Erythroblast (primary cell): ENCODE data around the gene CERS6.

Experiments
- DNase-seq, 2 experiments: peaks; one replicate each; lab custom pipeline; 2025; lab: John Stamatoyannopoulos, UW
- GATA1 ChIP-seq: IDR thresholded peaks from 2 replicates; pipeline ENCODE4 v1.6.1; 2011; ENCODE audit warnings: low read depth, mild to moderate bottlenecking, control low read depth, low read length, moderate library complexity
- POLR2A ChIP-seq: IDR thresholded peaks from 2 replicates; pipeline ENCODE4 v1.6.1; 2011; ENCODE audit warnings: mild to moderate bottlenecking, low read length

The CERS6 gene

DNA sequence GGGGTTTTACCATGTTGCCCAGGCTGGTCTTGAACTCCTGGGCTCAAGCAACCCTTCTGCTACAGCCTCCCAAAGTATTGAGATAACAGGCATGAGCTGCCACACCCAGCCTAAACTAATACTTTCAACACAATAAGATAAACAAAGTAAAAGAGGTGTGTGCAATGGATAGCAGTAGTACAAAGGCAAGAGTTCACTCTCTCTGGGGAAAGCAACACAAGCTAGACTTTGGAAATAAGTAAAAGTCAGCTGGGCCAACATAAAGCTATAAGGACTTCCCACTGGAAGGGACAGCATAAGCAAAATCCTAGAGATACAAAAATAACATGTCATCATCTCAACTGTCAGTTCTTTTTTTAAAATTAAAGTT is 341.2 kb downstream of the CERS6 start:
- TF ChIP-seq POLR2A (no peak), GATA1 (no peak)
- peak; percentile 27 to 60 for DNase-seq

DNA sequence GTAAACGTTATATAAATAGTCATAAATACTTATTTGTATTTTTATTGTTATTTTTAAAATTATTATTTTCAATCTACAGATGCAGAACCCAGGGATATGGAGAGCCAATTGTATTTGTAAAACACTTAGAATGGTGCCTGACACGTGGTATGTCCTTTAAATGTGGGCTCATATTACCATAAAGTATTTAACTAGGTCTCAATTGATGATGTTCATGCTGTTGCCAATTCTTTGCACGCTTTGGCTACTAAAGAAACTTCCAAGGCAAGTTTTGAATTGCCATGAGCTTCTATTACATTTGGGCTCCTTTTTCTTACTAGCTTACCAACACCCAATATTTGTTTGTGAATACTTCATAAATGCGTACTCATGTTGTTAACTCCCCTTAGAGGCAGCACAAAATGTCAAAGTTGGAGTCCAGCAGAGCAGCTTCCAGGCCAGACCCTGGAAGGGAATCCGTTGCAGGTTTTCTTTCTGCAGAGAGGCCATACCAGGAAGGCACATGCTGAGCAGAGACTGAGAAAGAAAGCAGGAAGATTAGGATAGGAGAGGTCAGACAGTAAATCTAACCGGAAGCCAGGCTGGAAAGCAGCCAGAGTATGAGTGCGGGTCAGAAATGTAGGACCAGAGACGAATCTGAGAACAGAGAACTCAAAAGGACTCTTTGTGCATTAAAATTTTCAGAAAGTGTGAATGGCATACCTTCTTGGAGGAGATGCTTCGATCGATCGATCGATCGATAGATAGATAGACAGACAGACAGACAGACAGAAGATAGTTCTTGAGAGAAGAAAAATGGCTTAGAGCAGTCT is 342.2 kb downstream of the CERS6 start:
- DNase-seq: peak; percentile 8 to 41
- no peak for TF ChIP-seq POLR2A
- no peak for TF ChIP-seq GATA1

- no peak for DNase-seq
Observed at GRCh38 chr2:168798888-168799410, 342.9 kb downstream of the CERS6 start.

DNA sequence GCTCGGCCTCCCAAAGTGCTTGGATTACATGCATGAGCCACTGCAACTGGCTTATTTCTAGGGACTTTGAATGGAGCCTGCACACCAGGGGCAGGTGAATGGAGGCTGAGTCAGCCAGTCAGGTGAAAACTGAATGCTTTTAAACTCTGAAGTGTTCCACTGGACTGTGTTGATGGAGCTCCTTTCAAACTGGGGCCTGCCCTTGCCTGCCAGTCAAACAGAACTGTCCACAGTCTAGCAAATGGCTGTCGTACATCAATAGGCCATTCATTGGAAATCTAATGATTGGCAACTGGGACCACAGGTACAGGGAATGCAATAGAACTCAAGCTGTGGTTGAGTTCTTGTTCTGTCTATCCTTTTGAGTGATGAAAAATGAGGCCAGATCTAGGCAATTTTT is 345.4 kb downstream of the CERS6 start:
- DNase-seq: no peak
- TF ChIP-seq GATA1 (no peak), POLR2A (no peak)

More at GRCh38 chr2:168798888-168799410, 342.9 kb downstream of the CERS6 start:
- TF ChIP-seq GATA1: no peak
- TF ChIP-seq POLR2A: no peak

DNA sequence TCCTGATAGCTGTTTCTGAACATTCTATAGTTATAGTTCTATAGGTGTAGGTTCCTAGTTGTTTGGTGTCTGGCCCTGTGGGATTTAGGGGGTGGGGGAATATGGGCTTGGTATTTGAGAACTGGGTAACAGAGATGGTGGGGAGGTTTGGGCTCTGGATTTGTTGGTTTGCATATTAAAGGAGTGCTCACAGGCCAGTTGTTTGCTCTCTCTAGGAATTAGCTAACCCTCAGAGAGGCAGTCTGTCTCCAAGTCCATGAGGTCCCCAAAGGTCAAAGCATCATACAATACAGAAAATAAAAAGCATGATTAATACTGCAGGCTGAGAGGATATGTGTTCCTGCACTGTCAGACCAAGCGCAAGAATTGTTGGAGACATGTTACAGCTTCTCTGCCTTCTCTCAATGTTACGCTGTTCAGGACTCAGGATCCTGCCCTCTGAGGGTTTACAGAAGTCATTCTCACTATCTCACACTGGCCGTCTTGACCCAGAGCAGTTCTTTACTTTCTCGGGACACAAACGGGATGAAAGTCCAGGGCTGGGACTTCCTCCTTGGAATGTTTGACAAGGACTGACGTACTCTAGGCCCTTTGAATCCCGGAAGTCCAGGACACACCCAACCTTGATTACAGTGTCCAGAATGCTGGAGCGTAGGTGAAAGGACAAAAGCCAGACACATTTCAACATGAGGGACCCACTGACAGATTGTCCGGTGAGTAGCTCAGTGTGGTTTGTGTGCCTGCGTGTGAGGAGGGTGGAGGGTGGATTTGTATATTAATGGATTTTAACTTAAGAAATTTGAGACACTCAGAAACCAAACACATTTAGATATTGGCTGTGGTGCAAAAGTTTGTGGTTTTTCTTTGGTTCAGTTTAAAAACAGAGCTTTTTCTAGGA is 346.1 kb downstream of the CERS6 start, which contains the start of gene NOSTRIN:
Gene NOSTRIN (plus strand): TSS at position 677 of the 898 bp plus-strand sequence. CDS start 10 bp downstream, at position 687.
- TF ChIP-seq GATA1 (no peak), POLR2A (no peak)
- DNase-seq: peak in 1 of 2 experiments; percentile 25

DNA sequence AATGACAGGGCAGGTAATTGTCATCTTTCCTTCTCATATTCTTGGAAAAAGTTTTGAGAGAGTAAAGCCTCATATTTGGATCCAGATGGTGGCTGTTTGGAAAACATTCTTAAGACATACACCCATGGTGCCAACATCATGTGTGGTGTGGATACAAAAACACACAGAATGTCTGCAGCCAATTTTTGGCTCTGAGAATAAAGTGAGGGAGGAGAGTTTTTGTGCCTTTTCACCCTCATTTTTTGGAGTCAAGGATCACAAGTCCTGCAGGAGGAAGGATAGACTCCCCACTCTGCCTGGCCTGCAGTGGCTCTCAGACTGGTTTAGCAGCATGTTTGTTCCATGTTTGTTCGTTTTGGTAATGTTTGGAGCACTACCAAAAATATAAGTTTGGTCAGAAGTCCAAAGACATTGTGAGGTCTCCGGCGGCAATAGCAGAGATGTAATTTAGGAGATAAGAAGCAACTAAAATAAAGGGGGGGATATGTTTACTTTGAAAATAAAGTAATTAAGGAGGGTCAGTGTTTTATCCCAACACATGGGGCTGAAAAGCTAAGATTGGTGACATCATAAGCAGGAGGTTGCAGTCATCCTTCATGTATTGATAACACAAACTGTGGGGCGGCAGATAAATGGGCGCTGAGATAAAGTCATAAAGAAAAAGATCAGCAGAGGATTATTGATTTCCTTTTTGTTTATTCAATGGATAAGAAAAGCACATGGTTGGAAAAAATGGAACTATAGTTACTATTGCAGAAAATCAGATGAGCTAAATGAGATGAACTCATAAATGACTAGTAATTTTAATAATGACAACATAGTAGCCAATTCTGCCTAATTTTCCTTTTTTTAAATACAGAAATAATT is 347.0 kb downstream of the CERS6 start:
- TF ChIP-seq POLR2A: no peak
- no peak for TF ChIP-seq GATA1
- peak; percentile 43 to 70 for DNase-seq

DNA sequence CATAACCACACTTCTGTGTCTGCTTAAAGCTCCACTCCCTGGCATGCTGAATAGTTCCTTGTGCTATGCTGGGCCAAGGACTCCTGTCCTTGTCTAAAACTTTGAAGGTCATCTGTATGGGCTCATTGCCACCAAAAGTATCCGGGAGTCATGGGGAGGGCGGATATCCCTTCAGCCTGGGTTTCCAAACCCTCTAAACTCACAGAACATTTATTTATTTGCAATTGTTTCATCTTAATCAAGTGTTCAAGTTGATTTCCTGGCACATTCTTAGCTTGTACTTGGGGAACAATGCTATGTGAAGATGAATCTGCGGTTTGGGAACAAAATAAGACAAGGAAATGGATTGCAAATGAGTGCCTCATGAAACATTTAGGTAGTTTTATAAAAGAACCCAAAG is 348.1 kb downstream of the CERS6 start:
- TF ChIP-seq POLR2A (no peak), GATA1 (no peak)
- DNase-seq: peak in 1 of 2 experiments; percentile 13

DNA sequence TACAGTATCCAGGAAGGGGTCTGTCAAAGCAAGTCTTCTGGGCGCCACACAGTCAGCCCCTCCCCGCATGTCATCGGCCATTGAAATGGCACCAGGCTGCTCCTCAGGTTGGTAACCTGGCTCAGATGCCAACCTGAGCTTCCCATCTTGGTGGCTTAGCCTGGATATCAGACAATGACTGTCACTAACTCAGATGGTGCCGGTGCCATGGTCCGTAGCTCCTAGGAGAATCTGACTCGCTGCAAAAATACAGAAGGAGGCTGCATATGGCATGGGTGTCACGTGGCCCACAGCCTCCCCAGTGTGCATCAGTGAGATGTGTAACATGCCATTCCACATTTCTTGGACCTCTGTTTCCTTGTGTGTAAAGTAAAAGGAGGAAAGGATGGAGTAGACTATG is 349.5 kb downstream of the CERS6 start:
- no peak for DNase-seq
- TF ChIP-seq POLR2A: no peak
- no peak for TF ChIP-seq GATA1

GRCh38 chr2:168809537-168809936 is 353.5 kb downstream of the CERS6 start:
- no peak for DNase-seq
- TF ChIP-seq GATA1: no peak
- TF ChIP-seq POLR2A: no peak

GRCh38 chr2:168810235-168810634 is 354.2 kb downstream of the CERS6 start:
- no peak for DNase-seq
- TF ChIP-seq GATA1: no peak
- TF ChIP-seq POLR2A: no peak

GRCh38 chr2:168811696-168812095 is 355.6 kb downstream of the CERS6 start:
- no peak for DNase-seq
- TF ChIP-seq POLR2A (no peak), GATA1 (no peak)

DNA sequence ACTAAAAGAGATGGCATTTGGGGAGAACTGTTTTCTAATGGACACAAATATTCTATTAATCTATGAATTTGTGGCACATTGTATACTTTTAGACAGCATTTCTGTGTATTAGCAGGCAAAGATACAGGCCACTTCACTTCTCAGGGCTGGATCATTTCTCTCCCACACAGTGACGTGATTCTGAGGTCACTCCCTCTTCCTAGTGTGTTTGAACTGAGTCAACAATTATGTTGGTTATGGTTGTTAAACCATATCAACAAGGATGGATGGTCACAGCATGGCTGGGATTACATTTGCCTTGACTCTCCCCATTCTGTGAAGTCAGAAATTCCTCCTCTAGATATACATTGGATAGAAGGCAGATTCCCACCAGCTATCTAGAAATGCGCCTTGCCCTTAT is 358.0 kb downstream of the CERS6 start:
- DNase-seq: no peak

More for the DNA sequence above, 358.0 kb downstream of the CERS6 start:
- TF ChIP-seq GATA1: no peak
- no peak for TF ChIP-seq POLR2A
